K562 (cell line): Measurements from ENCODE around the gene RNF126.

Experiments
- DDX20 ChIP-seq: fragments of 450-650 bp; IDR thresholded peaks from 2 replicates; pipeline ENCODE4 v1.6.1; 2016; ENCODE audit warnings: missing genetic modification characterization, low read depth, mild to moderate bottlenecking, missing compliant biosample characterization, moderate library complexity
- EZH2 ChIP-seq: IDR thresholded peaks from 2 replicates; pipeline ENCODE4 v1.6.1; 2012; ENCODE audit warnings: low read depth, mild to moderate bottlenecking, inconsistent platforms, low read length, borderline replicate concordance

GRCh38 chr19:648904-649801 lies 13.9 kb downstream of the RNF126 start:
- TF ChIP-seq DDX20 (tag) (no peak), EZH2 (no peak)
